ENCODE results near the gene SPATA12.

The SPATA12 gene

DNA sequence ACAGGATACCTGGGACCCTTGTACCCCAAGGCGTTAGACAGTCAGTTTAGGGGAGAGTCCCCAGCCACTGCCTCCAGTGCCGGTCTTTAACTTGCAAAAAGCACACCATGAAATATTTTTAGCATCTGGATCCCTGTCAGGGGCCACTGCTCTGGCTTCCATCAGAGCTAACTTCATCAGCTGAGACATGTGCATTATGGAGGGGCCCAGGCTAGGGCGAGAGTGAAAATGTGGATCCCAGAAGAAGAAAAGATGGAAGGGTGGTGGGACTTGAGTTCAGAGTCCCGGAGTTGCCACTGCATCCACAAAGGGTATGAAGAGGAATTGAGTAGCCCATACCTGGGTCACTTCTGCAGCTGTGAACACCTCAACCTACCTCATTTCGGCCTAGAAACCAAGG lies 23.5 kb upstream of the SPATA12 start:
- FAIRE-seq (no peak), DNase-seq (ENCODE audit: insufficient read length, low spot score) (no peak)
- TF ChIP-seq, protein P1, sequence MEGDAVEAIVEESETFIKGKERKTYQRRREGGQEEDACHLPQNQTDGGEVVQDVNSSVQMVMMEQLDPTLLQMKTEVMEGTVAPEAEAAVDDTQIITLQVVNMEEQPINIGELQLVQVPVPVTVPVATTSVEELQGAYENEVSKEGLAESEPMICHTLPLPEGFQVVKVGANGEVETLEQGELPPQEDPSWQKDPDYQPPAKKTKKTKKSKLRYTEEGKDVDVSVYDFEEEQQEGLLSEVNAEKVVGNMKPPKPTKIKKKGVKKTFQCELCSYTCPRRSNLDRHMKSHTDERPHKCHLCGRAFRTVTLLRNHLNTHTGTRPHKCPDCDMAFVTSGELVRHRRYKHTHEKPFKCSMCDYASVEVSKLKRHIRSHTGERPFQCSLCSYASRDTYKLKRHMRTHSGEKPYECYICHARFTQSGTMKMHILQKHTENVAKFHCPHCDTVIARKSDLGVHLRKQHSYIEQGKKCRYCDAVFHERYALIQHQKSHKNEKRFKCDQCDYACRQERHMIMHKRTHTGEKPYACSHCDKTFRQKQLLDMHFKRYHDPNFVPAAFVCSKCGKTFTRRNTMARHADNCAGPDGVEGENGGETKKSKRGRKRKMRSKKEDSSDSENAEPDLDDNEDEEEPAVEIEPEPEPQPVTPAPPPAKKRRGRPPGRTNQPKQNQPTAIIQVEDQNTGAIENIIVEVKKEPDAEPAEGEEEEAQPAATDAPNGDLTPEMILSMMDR (IDR thresholded peaks at IDR 0.05; ENCODE audit: insufficient read depth, missing control alignments) = no peak

DNA sequence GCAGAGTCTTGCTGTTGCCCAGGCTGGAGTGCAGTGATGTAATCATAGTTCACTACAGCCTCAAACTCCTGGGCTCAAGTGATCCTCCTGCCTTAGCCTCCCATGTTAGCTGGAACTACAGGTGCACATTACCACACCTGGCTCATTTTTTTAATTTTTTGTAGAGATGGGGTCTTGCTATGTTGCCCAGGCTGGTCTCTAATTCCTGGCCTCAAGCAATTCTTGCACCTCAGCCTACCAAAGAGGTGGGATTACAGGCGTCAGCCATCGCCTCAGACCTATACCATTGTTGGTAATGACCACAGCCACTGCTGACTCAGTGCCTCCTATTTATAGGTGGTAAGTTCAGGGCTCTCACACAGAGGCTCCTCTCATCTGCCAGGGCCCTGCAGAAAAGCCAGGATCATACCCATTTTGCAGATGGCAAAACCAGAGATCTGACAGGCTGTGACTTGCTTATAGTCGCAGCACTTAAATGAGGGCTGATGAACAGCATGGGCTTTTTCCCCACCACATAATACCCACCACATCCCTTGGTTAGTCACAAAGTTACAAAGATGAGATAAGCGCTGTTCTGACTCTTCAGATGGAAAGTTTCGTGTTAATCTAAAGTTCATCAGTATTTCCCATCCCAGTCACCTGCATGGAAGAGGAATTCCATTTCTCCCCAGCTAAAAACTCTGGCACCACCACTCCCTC lies 21.8 kb upstream of the SPATA12 start:
- TF ChIP-seq, protein P1 (IDR thresholded peaks at IDR 0.05; ENCODE audit: insufficient read depth, missing control alignments) = no peak
- FAIRE-seq (no peak), DNase-seq (ENCODE audit: insufficient read length, low spot score) (no peak)

DNA sequence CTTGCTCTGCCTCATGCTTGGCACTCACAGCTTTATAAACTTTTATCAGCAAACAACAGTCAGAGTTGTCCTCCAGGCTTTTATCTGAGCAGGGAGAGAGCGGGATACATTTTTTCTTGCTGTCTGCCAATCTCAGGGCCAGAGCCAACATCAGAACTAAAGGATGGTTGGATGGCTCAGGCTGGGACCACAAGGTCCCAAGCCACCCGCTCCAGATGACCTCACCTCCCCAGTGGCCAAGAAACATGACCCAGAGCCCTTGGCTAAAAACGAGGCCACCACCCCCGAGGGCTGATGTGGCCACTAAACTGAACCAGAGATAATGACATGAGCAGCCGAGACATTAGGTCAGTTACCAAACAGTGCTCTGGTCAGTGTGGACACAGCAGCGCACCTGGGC lies 18.8 kb upstream of the SPATA12 start:
- FAIRE-seq = no peak
- TF ChIP-seq, protein P1 (IDR thresholded peaks at IDR 0.05; ENCODE audit: insufficient read depth, missing control alignments) = no peak
- DNase-seq (ENCODE audit: insufficient read length, low spot score) = no peak

DNA sequence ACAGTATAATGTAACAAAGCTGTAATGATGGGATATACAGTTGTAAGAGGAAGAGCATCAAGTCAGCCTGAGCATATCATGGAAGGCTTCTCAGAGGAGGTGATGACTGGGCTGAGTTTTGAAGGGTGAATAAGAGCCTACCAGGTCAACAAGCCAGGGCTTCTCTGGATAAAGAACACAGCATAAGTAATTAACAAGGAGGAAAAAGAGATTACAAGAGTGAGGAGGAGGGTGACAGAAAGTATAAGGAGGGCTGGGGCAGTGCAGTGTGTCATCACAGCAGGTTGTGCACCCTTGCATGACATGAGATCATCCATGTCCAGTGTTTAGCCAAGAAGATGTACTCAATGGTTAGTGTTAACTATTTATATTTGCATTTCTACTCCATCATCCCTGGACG lies 16.9 kb upstream of the SPATA12 start:
- TF ChIP-seq, protein P1 (IDR thresholded peaks at IDR 0.05; ENCODE audit: insufficient read depth, missing control alignments) = no peak
- FAIRE-seq (no peak), DNase-seq (ENCODE audit: insufficient read length, low spot score) (no peak)

DNA sequence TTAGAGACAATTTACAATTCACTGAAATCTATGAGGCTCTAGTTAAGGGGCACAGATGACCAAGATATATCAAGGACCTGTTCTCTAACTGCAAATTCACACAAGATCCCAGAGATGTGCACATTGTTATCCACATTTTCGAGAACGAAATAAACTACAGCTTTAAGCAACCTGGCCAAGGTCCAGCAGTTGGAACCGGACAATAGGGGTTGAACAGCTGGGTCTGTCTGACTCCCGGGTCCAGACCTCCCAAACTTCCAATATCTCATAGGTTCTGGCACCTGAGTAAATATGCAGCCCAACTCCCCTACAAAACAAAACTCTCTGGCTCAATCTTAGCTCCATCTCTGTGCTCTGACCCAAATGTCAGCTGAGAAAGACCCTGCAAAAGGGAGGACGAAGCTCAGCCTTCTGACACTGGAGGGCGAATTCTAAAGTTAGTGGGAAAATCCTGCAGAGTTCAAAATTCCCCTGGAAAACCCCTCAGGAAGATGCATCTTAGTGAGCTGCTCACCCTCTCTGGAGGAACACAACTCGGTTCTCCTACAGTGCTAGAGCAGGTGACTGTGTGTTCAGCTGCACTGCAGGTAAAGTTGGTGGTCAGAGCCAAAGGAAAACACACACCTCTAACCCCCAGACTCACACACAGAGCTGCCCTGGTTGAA lies 14.2 kb upstream of the SPATA12 start:
- no peak for FAIRE-seq
- TF ChIP-seq, protein P1 (IDR thresholded peaks at IDR 0.05; ENCODE audit: insufficient read depth, missing control alignments) = no peak
- DNase-seq (ENCODE audit: insufficient read length, low spot score) = no peak

DNA sequence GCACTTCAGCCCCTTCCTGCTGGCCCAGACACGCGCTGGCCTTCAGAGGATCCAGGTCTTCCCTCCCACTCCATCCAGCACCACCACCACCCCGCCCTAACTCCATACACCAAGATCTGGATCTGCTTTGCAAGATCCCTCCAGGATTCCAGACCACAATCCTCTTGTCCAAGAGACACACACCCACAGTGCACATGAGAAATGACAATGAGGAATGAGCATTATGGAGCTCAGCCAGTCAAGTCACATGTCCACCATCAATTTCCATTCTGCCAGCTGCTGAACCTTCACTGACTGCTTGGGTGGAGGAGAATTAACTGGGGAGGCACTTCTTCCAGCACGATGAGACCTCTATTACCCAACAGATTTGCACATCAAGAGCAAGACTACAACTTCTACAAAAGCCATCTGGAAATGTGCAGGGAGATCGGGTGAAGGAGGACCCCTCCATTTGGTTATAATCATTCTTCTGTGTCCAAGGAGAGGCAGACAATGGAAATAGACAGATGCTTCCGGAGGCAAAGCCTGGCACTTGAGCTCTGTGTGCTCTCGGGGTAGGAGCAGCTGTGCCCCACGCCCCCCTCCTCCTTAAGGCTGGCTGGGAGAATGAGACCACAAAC lies 12.3 kb upstream of the SPATA12 start:
- TF ChIP-seq, protein P1 (IDR thresholded peaks at IDR 0.05; ENCODE audit: insufficient read depth, missing control alignments) = no peak
- DNase-seq (ENCODE audit: insufficient read length, low spot score) (no peak), FAIRE-seq (no peak)

DNA sequence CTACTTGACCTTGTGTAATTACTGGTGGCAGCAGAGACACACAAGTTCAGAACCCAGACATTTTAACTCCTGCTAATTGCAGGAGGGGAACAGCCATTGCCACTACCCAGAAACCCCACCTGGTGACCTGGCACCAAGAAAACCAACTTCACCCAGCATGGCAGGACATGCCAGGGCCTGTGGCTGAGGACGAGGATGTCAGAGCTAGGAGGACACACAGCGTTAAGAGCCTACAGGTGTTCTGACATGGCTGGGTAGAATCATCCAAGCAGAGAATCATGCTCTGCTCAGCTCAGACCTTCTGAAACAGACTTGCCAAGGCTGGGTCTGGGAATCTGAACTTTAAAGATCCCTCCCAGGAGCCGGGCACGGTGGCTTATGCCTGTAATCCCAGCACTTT lies 11.7 kb upstream of the SPATA12 start:
- FAIRE-seq (no peak), DNase-seq (ENCODE audit: insufficient read length, low spot score) (no peak)
- TF ChIP-seq, protein P1 (IDR thresholded peaks at IDR 0.05; ENCODE audit: insufficient read depth, missing control alignments) = no peak

Data from D721Med (cell line).